GM21528 (cell line): ENCODE measurements around the gene KRTAP15-1.

Experiments
- ATAC-seq: cut with Tn5 transposase; IDR thresholded peaks from one replicate; pipeline ENCODE4 v1.9.1; 2021; ENCODE audit warnings: mild to moderate bottlenecking, moderate library complexity; ENCODE audit not compliant: unreplicated experiment, low FRiP score

KRTAP15-1 gene

GRCh38 chr21:30439975-30440374 lies at the start of gene KRTAP15-1:
Gene KRTAP15-1 (plus strand): TSS chr21:30440275. CDS start chr21:30440328, 53 bp downstream.
- ATAC-seq = no peak

GRCh38 chr21:30391492-30392025 lies 48.5 kb upstream of the KRTAP15-1 start:
- no peak for ATAC-seq

- ATAC-seq = no peak
Measured at GRCh38 chr21:30395731-30396130, 44.3 kb upstream of the KRTAP15-1 start, which contains the start of gene KRTAP13-1. Gene KRTAP13-1 (plus strand): TSS chr21:30396031. CDS start chr21:30396087, 56 bp downstream.

GRCh38 chr21:30408782-30409494 lies 31.1 kb upstream of the KRTAP15-1 start:
- ATAC-seq = no peak

GRCh38 chr21:30415993-30416392 lies 24.1 kb upstream of the KRTAP15-1 start:
- no peak for ATAC-seq

GRCh38 chr21:30425826-30426225 lies 14.2 kb upstream of the KRTAP15-1 start, which contains the start of gene KRTAP13-3:
Gene KRTAP13-3 (minus strand): TSS chr21:30425926. CDS start chr21:30425912, 14 bp downstream.
- ATAC-seq = no peak

- no peak for ATAC-seq
Measured at GRCh38 chr21:30426731-30427130, 13.3 kb upstream of the KRTAP15-1 start.

GRCh38 chr21:30430170-30430655 lies 9.9 kb upstream of the KRTAP15-1 start, which contains the start of gene KRTAP13-4:
Gene KRTAP13-4 (plus strand): TSS chr21:30430220. CDS start chr21:30430276, 56 bp downstream.
- ATAC-seq = no peak

GRCh38 chr21:30434033-30434631 lies 5.9 kb upstream of the KRTAP15-1 start:
- no peak for ATAC-seq

- no peak for ATAC-seq
Measured at GRCh38 chr21:30437010-30437565, 3.0 kb upstream of the KRTAP15-1 start.

GRCh38 chr21:30443226-30443625 lies 3.2 kb downstream of the KRTAP15-1 start:
- no peak for ATAC-seq

- ATAC-seq = no peak
Measured at GRCh38 chr21:30444204-30444603, 4.1 kb downstream of the KRTAP15-1 start.

GRCh38 chr21:30447056-30447455 lies 7.0 kb downstream of the KRTAP15-1 start:
- ATAC-seq = no peak

- no peak for ATAC-seq
Measured at GRCh38 chr21:30448514-30448913, 8.4 kb downstream of the KRTAP15-1 start.

GRCh38 chr21:30463713-30464112 lies 23.6 kb downstream of the KRTAP15-1 start:
- ATAC-seq = no peak

GRCh38 chr21:30468900-30469714 lies 29.0 kb downstream of the KRTAP15-1 start:
- no peak for ATAC-seq

GRCh38 chr21:30478004-30478403 lies 37.9 kb downstream of the KRTAP15-1 start:
- ATAC-seq = no peak

- no peak for ATAC-seq
Measured at GRCh38 chr21:30479259-30479658, 39.2 kb downstream of the KRTAP15-1 start.

- ATAC-seq = no peak
Measured at GRCh38 chr21:30480145-30480544, 40.1 kb downstream of the KRTAP15-1 start, which contains the start of gene KRTAP19-1. Gene KRTAP19-1 (minus strand): TSS chr21:30480367. CDS start chr21:30480317, 50 bp downstream.

GRCh38 chr21:30482130-30482529 lies 42.1 kb downstream of the KRTAP15-1 start:
- ATAC-seq = no peak
